Endothelial cell of umbilical vein (primary cell): Measurements from ENCODE around the gene SLFNL1. TPM values are rescaled to one million over a fixed set of nuclear protein-coding genes. Genes with fewer than 3 reads are reported as not detected.

Source experiments
- BruUV-seq: library from RNA; stranded (reverse); fragments of 400-500 nt; replicated peaks from 2 replicates; lab custom pipeline; 2021; lab: Mats Ljungman, UMichigan
- CTCF ChIA-PET: fragments of 300-600, 350-600 bp; sonication (Branson Sonifier 250); formaldehyde crosslinking; loops from one replicate; lab custom pipeline; 2021; ENCODE audit warnings: antibody characterized with exemption, inconsistent platforms; lab: Charles Lee
- POLR2A ChIA-PET: fragments of 300-600, 350-600 bp; sonication (Branson Sonifier 250); formaldehyde crosslinking; loops from one replicate; lab custom pipeline; 2021; ENCODE audit warnings: antibody characterized with exemption, inconsistent platforms; lab: Charles Lee
- DNase-seq: peaks from one replicate; pipeline ENCODE4 v3.0.0-alpha.2; 2011; ENCODE audit warnings: low read depth, low spot score
- FAIRE-seq: peaks from 2 replicates; lab custom pipeline; 2011; peaks lifted over from hg19 to GRCh38; lab: Jason Lieb, UNC
- H2AFZ ChIP-seq: 2 replicates; pipeline ENCODE4 v1.6.0; 2012; ENCODE audit warnings: low read depth, low read length, control low read depth, inconsistent platforms
- H3K27ac ChIP-seq: 2 replicates; pipeline ENCODE4 v1.5.1; 2011; ENCODE audit warnings: low read depth, mild to moderate bottlenecking, control low read depth, low read length, moderate library complexity; ENCODE audit not compliant: insufficient read depth
- H3K27me3 ChIP-seq, 2 experiments: 2 replicates each; pipeline versions ENCODE4 v1.6.0 to v1.6.1; 2011; ENCODE audit warnings: low read length in 2 of 2, mixed read lengths in 1 of 2; ENCODE audit not compliant: control insufficient read depth in 2 of 2, insufficient read depth in 2 of 2
- H3K36me3 ChIP-seq, 2 experiments: 2 replicates in 1 of 2; 3 replicates in 1 of 2; pipeline ENCODE4 v1.5.1; 2011; ENCODE audit warnings: low read length in 2 of 2, mild to moderate bottlenecking in 1 of 2, moderate library complexity in 1 of 2; ENCODE audit not compliant: control insufficient read depth in 2 of 2, insufficient read depth in 2 of 2; ENCODE audit errors: extremely low read depth in 1 of 2
- H3K4me1 ChIP-seq: 3 replicates; pipeline ENCODE4 v1.5.1; 2011; ENCODE audit warnings: mild to moderate bottlenecking, low read length; ENCODE audit not compliant: control insufficient read depth, insufficient read depth; ENCODE audit errors: extremely low read depth
- H3K4me2 ChIP-seq: 2 replicates; pipeline ENCODE4 v1.6.1; 2011; ENCODE audit warnings: low read length, control low read depth, mixed read lengths; ENCODE audit not compliant: insufficient read depth
- H3K4me3 ChIP-seq, 3 experiments: fragments of 200-600 bp in 1 of 3; sonication (generic), shearing (Covaris generic) in 1 of 3; replicated peaks in 1 of 3; 2 replicates each; pipeline ENCODE4 v1.5.1; 2011 to 2016; ENCODE audit warnings: control low read depth in 3 of 3, low read length in 3 of 3, mild to moderate bottlenecking in 2 of 3, inconsistent platforms in 1 of 3, low read depth in 1 of 3, moderate library complexity in 1 of 3; ENCODE audit not compliant: insufficient read depth in 1 of 3
- H3K79me2 ChIP-seq: 2 replicates; pipeline ENCODE4 v1.6.0; 2012; ENCODE audit warnings: low read length, inconsistent platforms; ENCODE audit not compliant: control insufficient read depth, insufficient read depth
- H3K9ac ChIP-seq: replicated peaks from 2 replicates; pipeline ENCODE3; 2011; ENCODE audit warnings: low read length, control low read depth; ENCODE audit not compliant: insufficient read depth; ENCODE audit errors: extremely low read depth
- H3K9me1 ChIP-seq: replicated peaks from 3 replicates; pipeline ENCODE4 v1.6.0; 2011; ENCODE audit warnings: mild to moderate bottlenecking, low read length; ENCODE audit not compliant: control insufficient read depth, insufficient read depth; ENCODE audit errors: extremely low read depth
- H3K9me3 ChIP-seq: replicated peaks from 2 replicates; pipeline ENCODE4 v1.5.1; 2012; ENCODE audit warnings: low read length, inconsistent platforms; ENCODE audit not compliant: control insufficient read depth, insufficient read depth
- H4K20me1 ChIP-seq: replicated peaks from 2 replicates; pipeline ENCODE3; 2011; ENCODE audit warnings: mild to moderate bottlenecking, low read length; ENCODE audit not compliant: control insufficient read depth, insufficient read depth; ENCODE audit errors: extremely low read depth
- CTCF ChIP-seq, 2 donors: IDR thresholded peaks; 1 replicate in 1 of 2; 2 replicates in 1 of 2; pipeline ENCODE4 v1.5.1; 2011; ENCODE audit warnings: low read length in 2 of 2, mild to moderate bottlenecking in 2 of 2, moderate library complexity in 2 of 2, control low read depth in 1 of 2, inconsistent platforms in 1 of 2, low read depth in 1 of 2; ENCODE audit not compliant: insufficient read depth in 1 of 2; ENCODE audit errors: extremely low read depth in 1 of 2
- EZH2 ChIP-seq: IDR thresholded peaks from 2 replicates; pipeline ENCODE4 v1.6.1; 2012; ENCODE audit warnings: borderline replicate concordance, low read depth, mild to moderate bottlenecking, moderate library complexity, low read length, inconsistent platforms; ENCODE audit not compliant: severe bottlenecking
- FOS ChIP-seq: IDR thresholded peaks from 2 replicates; pipeline ENCODE4 v1.6.1; 2011; ENCODE audit warnings: mild to moderate bottlenecking, low read length, moderate library complexity, borderline replicate concordance; ENCODE audit not compliant: insufficient read depth
- GATA2 ChIP-seq: IDR thresholded peaks from 2 replicates; pipeline ENCODE4 v1.7.0; 2011; ENCODE audit warnings: low read depth, mild to moderate bottlenecking, moderate library complexity, mixed read lengths, low read length; ENCODE audit not compliant: insufficient read length, insufficient read depth
- JUN ChIP-seq: IDR thresholded peaks from 2 replicates; pipeline ENCODE4 v1.6.1; 2011; ENCODE audit warnings: borderline replicate concordance, low read depth; ENCODE audit not compliant: insufficient read length, insufficient read depth
- MAX ChIP-seq: IDR thresholded peaks from 2 replicates; pipeline ENCODE4 v1.6.1; 2011; ENCODE audit not compliant: insufficient read depth, insufficient read length
- MYC ChIP-seq: IDR thresholded peaks from one replicate; pipeline ENCODE4 v1.6.1; 2011; ENCODE audit warnings: mild to moderate bottlenecking, low read depth, low read length
- POLR2A ChIP-seq: IDR thresholded peaks from 2 replicates; pipeline ENCODE4 v1.6.1; 2012; ENCODE audit warnings: low read depth, mild to moderate bottlenecking, control low read depth, low read length
- POLR2AphosphoS5 ChIP-seq: IDR thresholded peaks from 2 replicates; pipeline ENCODE4 v1.6.1; 2012; ENCODE audit warnings: low read depth, mild to moderate bottlenecking, control low read depth, low read length, moderate library complexity; ENCODE audit not compliant: insufficient read depth
- dilution Hi-C: fragments of 300-500 bp; cut with MboI; formaldehyde crosslinking; loops from one replicate; pipeline ENCODE4 v1.15.0; 2019; ENCODE audit warnings: low sequenced_read_pairs; ENCODE audit not compliant: extremely low pct_ligation_motif_present
- intact Hi-C: fragments of 100-400 bp; cut with micrococcal nuclease; formaldehyde crosslinking; loops from one replicate; pipeline ENCODE4 v1.10.0; 2022
- polyA plus RNA-seq, 4 experiments: library from polyadenylated mRNA; depleted of rRNA in 3 of 4; stranded (reverse) in 3 of 4; unstranded in 1 of 4; fragments of >200 nt; gene quantifications; 2 replicates each; pipeline versions ENCODE4 v1.2.1 to v1.2.3, GENCODE V29; 2011 to 2012; ENCODE audit warnings: missing spikeins in 1 of 4
- total RNA-seq: library from RNA; stranded (reverse); gene quantifications from 2 replicates; pipeline ENCODE4 v1.2.3, GENCODE V29; 2021

The SLFNL1 gene
- total and polyA plus RNA-seq, 2 donors (not counting 3 experiments of a cell fraction or from before 2014, with no cell fraction given), result 0.14 to 0.29 TPM

- BruUV-seq, result no TSS peak
- Histone ChIP-seq H2AFZ (no peak overlapping the region), H3K27me3 (no peaks in the 10 kb centered on the region), H3K79me2 (no peaks in the 10 kb centered on the region), H3K4me3 (no peak overlapping the region), H4K20me1 (no peaks in the 10 kb centered on the region), H3K9ac (no peak overlapping the region), H3K9me3 (no peaks in the 10 kb centered on the region), H3K27ac (no peak overlapping the region), H3K4me1 (peaks cover 19% of the 10 kb centered on the region), H3K36me3 (peaks cover 17 to 29% of the 10 kb centered on the region in 2 experiments), H3K4me2 (no peak overlapping the region), H3K9me1 (no peaks in the 10 kb centered on the region)
- FAIRE-seq (no peak), DNase-seq (no peak)
- intact Hi-C loops (no loop called here), dilution Hi-C loops (no loop called here)
- TF ChIP-seq MAX, result no peak
- no peak for TF ChIP-seq GATA2
- TF ChIP-seq JUN, result no peak
- no peak for TF ChIP-seq EZH2
- TF ChIP-seq MYC, result no peak
- no peak for TF ChIP-seq POLR2AphosphoS5
- TF ChIP-seq FOS, result no peak
- TF ChIP-seq CTCF (IDR thresholded peaks at IDR 0.05; ENCODE audit: extremely low read depth in 1 of 2, insufficient read depth in 1 of 2, low read depth in 1 of 2, low read length in 2 of 2), result no peak
- TF ChIP-seq POLR2A, result no peak
- ChIA-PET POLR2A (no interaction called here), CTCF (interaction anchor here (2.1 kb wide), 1 partner anchor 11 kb away, joined by 4 read pairs; no protein-coding TSS in a partner anchor)
Measured at GRCh38 chr1:41009466-41009865, 12.1 kb downstream of the SLFNL1 start.
